Subcutaneous adipose tissue (tissue), 4 donors: ENCODE results near the gene HS3ST3A1. TPM values are rescaled to one million over a fixed set of nuclear protein-coding genes. Genes with fewer than 3 reads are reported as not detected.

Experiments
- CTCF ChIP-seq: fragments of 450-650 bp; IDR thresholded peaks from one replicate; pipeline ENCODE4 v1.5.1; 2016; ENCODE audit warnings: low read depth, mild to moderate bottlenecking, control low read depth, antibody characterized with exemption, moderate library complexity
- total RNA-seq, 4 donors: library from RNA; depleted of rRNA; stranded (reverse); fragments of >200 nt; gene quantifications; one replicate each; pipeline ENCODE4 v1.1.0, GENCODE V29; 2016

HS3ST3A1 gene
- total RNA-seq, 4 donors from 2014 or later: 0.19 to 3.6 (median 1.3) TPM; not detected in 1

GRCh38 chr17:13491916-13492736 is 109.6 kb downstream of the HS3ST3A1 start:
- TF ChIP-seq CTCF: no peak

- no peak for TF ChIP-seq CTCF
Measured at GRCh38 chr17:13491491-13491890, 110.2 kb downstream of the HS3ST3A1 start.

- no peak for TF ChIP-seq CTCF
Measured at GRCh38 chr17:13490906-13491482, 110.7 kb downstream of the HS3ST3A1 start.

- TF ChIP-seq CTCF: no peak
Measured at GRCh38 chr17:13490427-13490826, 111.3 kb downstream of the HS3ST3A1 start.

- no peak for TF ChIP-seq CTCF
Measured at GRCh38 chr17:13485327-13485726, 116.4 kb downstream of the HS3ST3A1 start.

- TF ChIP-seq CTCF: no peak
Measured at GRCh38 chr17:13484020-13484419, 117.7 kb downstream of the HS3ST3A1 start.

GRCh38 chr17:13480877-13481276 is 120.9 kb downstream of the HS3ST3A1 start:
- TF ChIP-seq CTCF: no peak
